GM21619 (cell line): ENCODE measurements around the gene SPTBN1.

Source experiments
- ATAC-seq: cut with Tn5 transposase; IDR thresholded peaks from one replicate; pipeline ENCODE4 v1.9.1; 2021; ENCODE audit not compliant: unreplicated experiment

Gene SPTBN1

GRCh38 chr2:54667726-54668650 lies 211.9 kb downstream of the SPTBN1 start:
- ATAC-seq = no peak

- no peak for ATAC-seq
These were observed 212.6 kb downstream of the SPTBN1 start for GRCh38 chr2:54668711-54669110.

- no peak for ATAC-seq
These were observed 213.8 kb downstream of the SPTBN1 start for GRCh38 chr2:54669677-54670484.

GRCh38 chr2:54670485-54671009 lies 214.4 kb downstream of the SPTBN1 start:
- no peak for ATAC-seq

- ATAC-seq = no peak
These were observed 214.9 kb downstream of the SPTBN1 start for GRCh38 chr2:54671010-54671409.

GRCh38 chr2:54671875-54672589 lies 215.9 kb downstream of the SPTBN1 start:
- no peak for ATAC-seq

- peak; percentile 60 for ATAC-seq
These were observed 216.7 kb downstream of the SPTBN1 start for GRCh38 chr2:54672590-54673456.

GRCh38 chr2:54673501-54673998 lies 217.4 kb downstream of the SPTBN1 start:
- ATAC-seq = peak; percentile 39

- ATAC-seq = no peak
These were observed 219.2 kb downstream of the SPTBN1 start for GRCh38 chr2:54675281-54675680.

- no peak for ATAC-seq
These were observed 219.6 kb downstream of the SPTBN1 start for GRCh38 chr2:54675738-54676137.

- ATAC-seq = no peak
These were observed 220.5 kb downstream of the SPTBN1 start for GRCh38 chr2:54676656-54677055.

- no peak for ATAC-seq
These were observed 221.5 kb downstream of the SPTBN1 start for GRCh38 chr2:54677476-54678265.

- no peak for ATAC-seq
These were observed 222.6 kb downstream of the SPTBN1 start for GRCh38 chr2:54678719-54679118.

GRCh38 chr2:54680397-54681041 lies 224.4 kb downstream of the SPTBN1 start:
- ATAC-seq = peak; percentile 68

GRCh38 chr2:54681416-54681815 lies 225.3 kb downstream of the SPTBN1 start:
- ATAC-seq = no peak

- ATAC-seq = no peak
These were observed 227.5 kb downstream of the SPTBN1 start for GRCh38 chr2:54683596-54683995.

GRCh38 chr2:54685263-54685775 lies 229.2 kb downstream of the SPTBN1 start:
- ATAC-seq = no peak

- ATAC-seq = no peak
These were observed 231.5 kb downstream of the SPTBN1 start for GRCh38 chr2:54687595-54688152.
